Activated naive CD4-positive, alpha-beta T cell treated with anti-CD3 and anti-CD28 coated beads, Interleukin-2, amount 50 U/mL, for 72 hours (primary cell): ENCODE measurements around the gene LPCAT1. TPM values are rescaled to one million over a fixed set of nuclear protein-coding genes. Genes with fewer than 3 reads are reported as not detected.
"Not testable (repeated sequence)": the region's sequence is repeated elsewhere in the genome, so short reads cannot be mapped to it uniquely, and the experiment has no call there.

ENCODE experiments used
- ATAC-seq, 2 donors: fragments of 150-1000 bp; cut with Tn5 transposase; 2 replicates each; pipeline ENCODE4 v1.10.0; 2021; ENCODE audit warnings: mild to moderate bottlenecking in 2 of 2, moderate library complexity in 2 of 2
- DNase-seq, 2 donors: peaks; one replicate each; pipeline ENCODE4 v3.0.0; 2021 to 2022; ENCODE audit warnings: low spot score in 2 of 2
- H3K27ac Mint-ChIP-seq, 2 donors: one replicate each; pipeline ENCODE4 v1.8.0; 2022; ENCODE audit warnings: mild to moderate bottlenecking in 2 of 2, mixed read lengths in 2 of 2
- H3K36me3 Mint-ChIP-seq, 2 donors: one replicate each; pipeline ENCODE4 v1.8.0; 2022; ENCODE audit warnings: mixed read lengths in 2 of 2
- H3K9me3 Mint-ChIP-seq, 2 donors: one replicate each; pipeline ENCODE4 v1.8.0; 2022; ENCODE audit warnings: mixed read lengths in 2 of 2
- total RNA-seq, 2 donors: library from RNA; stranded (reverse); gene quantifications; one replicate each; pipeline ENCODE4 v1.2.3, GENCODE V29; 2022

LPCAT1 gene
- total RNA-seq, 2 donors from 2014 or later, result 29.2 to 37.6 TPM

GRCh38 chr5:1546556-1546955, 22.8 kb upstream of the LPCAT1 start:
- Mint-ChIP-seq H3K36me3 (no peaks in the 10 kb centered on the region), H3K9me3 (no peaks in the 10 kb centered on the region), H3K27ac (peak overlapping the region in 1 of 2 donors; percentile 29)
- DNase-seq (no peak), ATAC-seq (no peak)

DNA sequence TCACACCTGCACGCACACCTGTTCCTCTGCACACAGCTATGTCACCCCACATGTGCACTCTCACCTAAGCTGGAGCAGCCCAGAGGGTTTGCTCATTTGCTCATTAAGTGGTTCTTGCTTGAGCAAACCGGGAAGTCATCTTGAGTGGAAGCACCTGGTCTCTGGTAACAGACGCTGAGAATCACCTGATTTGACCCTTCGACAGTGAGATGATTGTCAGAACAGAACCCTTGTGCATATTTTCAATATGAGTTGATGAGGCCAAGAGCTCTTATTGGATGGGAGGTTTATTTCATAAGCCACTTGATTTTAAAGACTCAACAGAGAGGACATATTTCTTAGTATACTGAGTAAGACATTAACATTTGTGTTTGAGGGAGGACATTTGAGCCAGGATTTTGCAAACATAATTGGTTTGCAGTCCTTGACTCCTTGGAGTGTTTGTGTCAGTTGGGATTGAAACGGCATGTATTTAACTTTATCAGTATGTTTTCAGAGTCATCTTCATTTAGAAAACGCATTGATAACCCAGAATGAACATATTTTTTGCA, 22.1 kb upstream of the LPCAT1 start:
- Mint-ChIP-seq H3K9me3 (no peaks in the 10 kb centered on the region), H3K36me3 (no peaks in the 10 kb centered on the region), H3K27ac (peak overlapping the region in 1 of 2 donors; percentile 66)
- no peak for DNase-seq
- peak in 1 of 2 donors; percentile 75 for ATAC-seq

GRCh38 chr5:1545126-1545804, 21.5 kb upstream of the LPCAT1 start:
- DNase-seq (no peak), ATAC-seq (no peak)
- no peaks in the 10 kb centered on the region for H3K9me3 Mint-ChIP-seq
- no peaks in the 10 kb centered on the region for H3K36me3 Mint-ChIP-seq
- peak overlapping the region in 1 of 2 donors; percentile 66 for H3K27ac Mint-ChIP-seq

- Mint-ChIP-seq H3K36me3 (no peaks in the 10 kb centered on the region), H3K9me3 (no peaks in the 10 kb centered on the region), H3K27ac (no peak overlapping the region)
- ATAC-seq, result no peak
- no peak for DNase-seq
These were observed 20.7 kb upstream of the LPCAT1 start for GRCh38 chr5:1544294-1544961.

GRCh38 chr5:1543398-1544293, 19.9 kb upstream of the LPCAT1 start:
- DNase-seq (no peak), ATAC-seq (no peak)
- Mint-ChIP-seq H3K27ac (no peak overlapping the region), H3K36me3 (no peaks in the 10 kb centered on the region), H3K9me3 (peaks cover 0 to 2% of the 10 kb centered on the region in 2 donors)

DNA sequence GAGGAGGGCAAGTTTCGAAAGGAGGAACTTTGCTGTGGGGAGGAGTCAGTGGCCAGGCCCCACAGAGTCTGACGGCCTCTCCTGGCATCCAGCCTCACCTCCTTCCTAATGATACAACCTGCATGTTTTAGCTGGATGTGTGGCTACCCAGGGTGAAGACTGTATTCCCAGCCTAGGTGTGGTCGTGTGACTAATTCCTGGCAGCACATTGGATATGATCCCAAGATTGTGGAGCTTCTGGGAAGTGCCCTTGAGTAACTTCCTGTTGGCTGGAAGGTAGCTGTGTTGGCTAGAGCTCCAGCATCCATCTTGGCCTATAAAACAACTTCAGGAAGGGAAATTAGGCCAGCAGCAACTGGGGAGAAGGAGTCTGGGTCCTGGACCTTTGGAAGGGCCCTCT, 19.0 kb upstream of the LPCAT1 start:
- ATAC-seq (no peak), DNase-seq (no peak)
- no peak overlapping the region for H3K27ac Mint-ChIP-seq
- peaks cover 0 to 5% of the 10 kb centered on the region in 2 donors for H3K9me3 Mint-ChIP-seq
- H3K36me3 Mint-ChIP-seq, result no peaks in the 10 kb centered on the region

DNA sequence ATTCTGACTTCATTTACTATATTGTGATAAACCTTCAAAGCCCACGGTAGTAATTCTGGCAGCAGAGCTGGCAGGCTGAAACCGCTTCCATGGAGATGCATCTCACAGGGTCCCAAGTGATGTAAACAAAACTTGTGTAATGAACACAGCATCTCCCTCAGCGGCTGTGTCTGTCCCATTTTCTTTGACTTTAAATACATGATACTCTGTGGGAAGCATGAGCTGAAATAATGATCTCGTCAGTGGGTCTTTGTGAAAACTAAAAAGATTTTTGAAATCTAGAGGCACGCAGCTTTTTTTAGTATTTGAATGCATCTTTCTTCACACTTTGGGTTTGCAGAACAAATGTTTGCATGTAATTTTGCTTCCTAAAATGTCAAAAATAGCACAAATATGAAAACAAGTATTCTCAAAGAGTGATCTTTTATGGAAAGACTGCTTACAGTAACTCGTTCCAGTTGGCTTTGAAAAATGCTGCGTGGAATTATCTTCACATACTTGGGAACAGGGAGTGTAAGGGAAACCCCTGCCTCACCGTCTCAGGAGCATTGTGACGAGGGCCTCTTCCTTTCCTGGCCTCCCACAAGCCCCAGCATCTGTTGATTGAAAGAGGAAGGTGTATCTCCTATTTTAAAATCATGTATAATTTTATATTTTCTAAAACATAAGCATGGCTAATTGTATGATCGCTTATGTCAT, 18.1 kb upstream of the LPCAT1 start:
- Mint-ChIP-seq H3K9me3 (peaks cover 0 to 5% of the 10 kb centered on the region in 2 donors), H3K27ac (no peak overlapping the region), H3K36me3 (no peaks in the 10 kb centered on the region)
- DNase-seq (no peak), ATAC-seq (no peak)

DNA sequence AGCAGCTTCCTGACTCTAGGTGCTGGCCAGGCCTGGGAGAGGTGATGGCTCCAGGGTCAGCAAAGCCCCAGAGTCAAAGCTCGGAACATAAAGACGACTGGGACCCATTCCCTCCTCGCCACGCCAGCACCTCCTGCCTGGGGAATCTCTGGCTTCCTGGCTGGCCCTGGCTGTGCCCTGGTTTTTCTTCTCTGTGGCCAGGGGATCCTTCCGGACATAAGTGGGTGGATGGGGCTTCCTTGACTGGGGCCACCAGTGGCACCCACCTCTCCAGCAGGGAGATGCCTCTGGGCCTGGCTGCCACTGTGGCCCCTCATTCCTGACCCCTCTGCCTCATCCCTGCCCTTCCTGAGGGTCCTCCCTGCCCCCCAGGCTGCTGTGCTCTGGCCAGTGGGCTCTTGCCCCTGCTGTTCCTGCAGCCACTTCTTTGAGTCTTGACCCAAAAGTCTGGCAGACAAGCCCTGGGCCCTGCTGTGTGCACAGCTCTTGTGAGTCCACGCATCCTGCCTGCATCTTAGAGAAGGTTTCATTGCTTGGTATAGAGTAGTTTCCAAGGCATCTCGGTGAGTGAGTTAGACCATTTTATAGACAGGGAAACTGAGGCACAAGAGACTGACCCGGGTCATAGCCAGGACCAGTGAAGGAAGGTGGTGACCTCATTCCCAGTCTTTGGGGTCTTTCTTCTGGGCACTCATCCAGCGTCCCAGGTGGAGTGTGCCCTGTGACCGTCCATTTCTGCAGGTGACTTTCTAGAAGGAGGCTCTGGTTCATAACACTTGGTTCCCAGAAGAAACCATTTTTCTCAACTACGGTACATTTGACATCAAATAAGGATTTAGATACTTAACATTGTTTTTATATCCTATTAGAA, 17.3 kb upstream of the LPCAT1 start:
- peak overlapping the region in 1 of 2 donors; percentile 10 for H3K27ac Mint-ChIP-seq
- no peaks in the 10 kb centered on the region for H3K36me3 Mint-ChIP-seq
- DNase-seq (no peak), ATAC-seq (no peak)
- H3K9me3 Mint-ChIP-seq, result peaks cover 0 to 5% of the 10 kb centered on the region in 2 donors

GRCh38 chr5:1540166-1540565, 16.4 kb upstream of the LPCAT1 start:
- no peaks in the 10 kb centered on the region for H3K36me3 Mint-ChIP-seq
- H3K27ac Mint-ChIP-seq, result peak overlapping the region in 1 of 2 donors; percentile 10
- peaks cover 0 to 5% of the 10 kb centered on the region in 2 donors for H3K9me3 Mint-ChIP-seq
- DNase-seq (no peak), ATAC-seq (no peak)

DNA sequence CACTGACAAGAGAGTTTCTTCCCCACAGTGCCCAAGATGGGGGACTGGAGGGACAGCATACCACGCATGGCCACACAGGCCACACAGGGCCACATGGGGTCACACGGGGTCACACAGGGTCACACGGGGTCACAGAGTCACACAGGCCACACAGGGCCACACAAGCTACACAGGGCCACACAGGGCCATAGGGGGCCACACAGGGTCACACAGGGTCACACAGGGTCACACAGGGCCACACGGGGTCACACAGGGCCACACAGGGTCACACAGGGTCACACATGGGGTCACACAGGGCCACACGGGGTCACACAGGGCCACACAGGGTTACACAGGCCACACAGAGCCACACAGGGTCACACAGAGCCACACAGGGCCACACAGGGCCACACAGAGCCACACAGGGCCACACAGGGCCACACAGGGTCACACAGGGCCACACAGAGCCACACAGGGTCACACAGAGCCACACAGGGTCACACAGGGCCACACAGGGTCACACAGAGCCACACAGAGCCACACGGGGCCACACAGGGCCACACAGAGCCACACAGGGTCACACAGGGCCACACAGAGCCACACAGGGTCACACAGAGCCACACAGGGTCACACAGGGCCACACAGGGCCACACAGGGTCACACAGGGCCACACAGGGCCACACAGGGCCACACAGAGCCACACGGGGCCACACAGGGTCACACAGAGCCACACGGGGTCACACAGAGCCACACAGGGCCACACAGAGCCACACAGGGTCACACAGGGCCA, 15.8 kb upstream of the LPCAT1 start:
- H3K36me3 Mint-ChIP-seq, H3K9me3 Mint-ChIP-seq, ATAC-seq, DNase-seq: not testable (repeated sequence)
- peak overlapping the region in 1 of 2 donors; percentile 69 for H3K27ac Mint-ChIP-seq

- DNase-seq (no peak), ATAC-seq (no peak)
- Mint-ChIP-seq H3K9me3 (peaks cover 0 to 5% of the 10 kb centered on the region in 2 donors), H3K27ac (peak overlapping the region in 1 of 2 donors; percentile 69), H3K36me3 (no peaks in the 10 kb centered on the region)
These were observed 15.1 kb upstream of the LPCAT1 start for GRCh38 chr5:1538741-1539392.

GRCh38 chr5:1538276-1538675, 14.5 kb upstream of the LPCAT1 start:
- H3K36me3 Mint-ChIP-seq, result no peaks in the 10 kb centered on the region
- peak overlapping the region in 1 of 2 donors; percentile 69 for H3K27ac Mint-ChIP-seq
- DNase-seq (no peak), ATAC-seq (no peak)
- peaks cover 0 to 5% of the 10 kb centered on the region in 2 donors for H3K9me3 Mint-ChIP-seq

DNA sequence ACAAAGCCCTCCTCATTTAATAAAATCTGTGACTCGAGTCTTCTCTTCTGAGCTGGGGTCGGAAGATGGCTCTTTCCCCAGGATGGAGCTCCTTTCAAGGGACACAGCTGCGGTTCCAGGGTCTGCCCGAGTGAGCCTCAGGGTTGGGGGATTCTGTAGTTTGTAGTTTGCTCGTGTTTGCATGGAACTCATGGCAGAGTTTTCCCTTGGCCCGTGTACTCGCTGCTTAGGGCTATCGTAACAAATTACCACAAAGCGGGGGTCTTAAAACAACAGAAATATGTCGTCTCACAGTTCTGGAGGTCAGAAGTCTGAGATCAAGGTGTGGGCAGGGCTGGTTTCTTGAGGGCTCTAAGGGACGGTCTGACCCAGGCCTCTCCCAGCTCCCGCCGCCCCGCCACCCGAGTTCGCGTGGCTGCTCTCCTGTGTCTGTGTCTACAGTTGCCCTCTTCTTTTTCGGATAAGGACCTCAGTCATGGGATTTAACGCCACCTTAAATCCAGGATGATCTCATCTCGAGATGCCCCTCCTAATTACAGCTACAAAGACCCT, 13.9 kb upstream of the LPCAT1 start:
- DNase-seq (no peak), ATAC-seq (no peak)
- H3K27ac Mint-ChIP-seq, result no peak overlapping the region
- H3K9me3 Mint-ChIP-seq, result peaks cover 0 to 5% of the 10 kb centered on the region in 2 donors
- H3K36me3 Mint-ChIP-seq, result no peaks in the 10 kb centered on the region
